H1 (cell line): ENCODE measurements around the gene DOK6. TPM values are rescaled to one million over a fixed set of nuclear protein-coding genes. Genes with fewer than 3 reads are reported as not detected.

Experiments
- CTCF ChIA-PET: fragments of 300-600 bp; sonication (Branson Sonifier 250); formaldehyde crosslinking; loops from one replicate; lab custom pipeline; 2021; ENCODE audit not compliant: partially characterized antibody; lab: Charles Lee
- POLR2A ChIA-PET: fragments of 300-600 bp; sonication (Branson Sonifier 250); formaldehyde crosslinking; loops from one replicate; lab custom pipeline; 2021; ENCODE audit warnings: inconsistent platforms; ENCODE audit not compliant: partially characterized antibody; lab: Charles Lee
- DNase-seq, 2 experiments: peaks; one replicate each; pipeline versions ENCODE4 v3.0.0 to v3.0.0-alpha.2; 2010 to 2022; ENCODE audit warnings: low spot score in 2 of 2, low read depth in 1 of 2, mixed read lengths in 1 of 2
- FAIRE-seq: peaks from 2 replicates; lab custom pipeline; 2011; peaks lifted over from hg19 to GRCh38; lab: Jason Lieb, UNC
- H2AFZ ChIP-seq: 2 replicates; pipeline ENCODE4 v1.8.1; 2012; ENCODE audit warnings: low read length, inconsistent platforms
- H2AK5ac ChIP-seq: 2 replicates; pipeline ENCODE4 v1.6.1; 2013; ENCODE audit warnings: low read depth, low read length
- H2BK120ac ChIP-seq: replicated peaks from 2 replicates; pipeline ENCODE3; 2013; ENCODE audit warnings: low read depth, low read length, inconsistent platforms
- H2BK12ac ChIP-seq: 2 replicates; pipeline ENCODE4 v1.6.1; 2013; ENCODE audit warnings: low read depth, low read length
- H2BK15ac ChIP-seq: 2 replicates; pipeline ENCODE4 v1.6.1; 2013; ENCODE audit warnings: low read length
- H2BK20ac ChIP-seq: 2 replicates; pipeline ENCODE4 v1.6.1; 2013; ENCODE audit warnings: low read length
- H2BK5ac ChIP-seq: 2 replicates; pipeline ENCODE4 v1.6.1; 2013; ENCODE audit warnings: low read depth, low read length
- H3K14ac ChIP-seq: 2 replicates; pipeline ENCODE4 v1.6.1; 2013; ENCODE audit warnings: inconsistent platforms; ENCODE audit not compliant: insufficient read length
- H3K18ac ChIP-seq: 2 replicates; pipeline ENCODE4 v1.6.1; 2013; ENCODE audit warnings: low read length; ENCODE audit errors: extremely low read depth
- H3K23ac ChIP-seq: 2 replicates; pipeline ENCODE4 v1.6.1; 2013; ENCODE audit warnings: inconsistent platforms; ENCODE audit not compliant: insufficient read length
- H3K23me2 ChIP-seq: 2 replicates; pipeline ENCODE4 v1.6.1; 2013; ENCODE audit warnings: low read depth, low read length
- H3K27ac ChIP-seq: 2 replicates; pipeline ENCODE4 v1.6.1; 2011; ENCODE audit warnings: low read depth, low read length, inconsistent platforms
- H3K27me3 ChIP-seq, 4 experiments: replicated peaks in 1 of 4; 1 replicate in 1 of 4; 2 replicates in 3 of 4; pipeline versions ENCODE4 v1.6.1 to v1.8.1; 2011 to 2013; ENCODE audit warnings: low read length in 3 of 4, mild to moderate bottlenecking in 3 of 4, inconsistent platforms in 2 of 4, mixed read lengths in 2 of 4, moderate library complexity in 1 of 4; ENCODE audit not compliant: control insufficient read depth in 3 of 4, insufficient read depth in 3 of 4; ENCODE audit errors: extremely low read depth in 1 of 4
- H3K36me3 ChIP-seq, 4 experiments: 2 replicates each; pipeline versions ENCODE4 v1.6.1 to v1.8.1; 2011 to 2013; ENCODE audit warnings: mild to moderate bottlenecking in 4 of 4, low read length in 3 of 4, moderate library complexity in 2 of 4, control low read depth in 1 of 4, inconsistent platforms in 1 of 4; ENCODE audit not compliant: insufficient read depth in 4 of 4, control insufficient read depth in 2 of 4
- H3K4ac ChIP-seq: replicated peaks from 2 replicates; pipeline ENCODE3; 2013; ENCODE audit warnings: low read length, low read depth, mixed read lengths, inconsistent platforms; ENCODE audit not compliant: insufficient read length
- H3K4me1 ChIP-seq, 4 experiments: replicated peaks in 1 of 4; 1 replicate in 1 of 4; 2 replicates in 3 of 4; pipeline versions ENCODE4 v1.6.1 to v1.8.1; 2011 to 2013; ENCODE audit warnings: low read length in 3 of 4, inconsistent platforms in 2 of 4, mixed read lengths in 1 of 4; ENCODE audit not compliant: insufficient read depth in 4 of 4, control insufficient read depth in 3 of 4
- H3K4me2 ChIP-seq, 2 experiments: 2 replicates each; pipeline versions ENCODE4 v1.6.1 to v1.8.1; 2011 to 2013; ENCODE audit warnings: low read depth in 2 of 2, low read length in 2 of 2, control low read depth in 1 of 2, inconsistent platforms in 1 of 2, mild to moderate bottlenecking in 1 of 2; ENCODE audit not compliant: insufficient read depth in 1 of 2
- H3K4me3 ChIP-seq, 4 experiments: fragments of 200-600, 300-600 bp in 1 of 4; sonication (generic), shearing (Covaris generic), sonication (Bioruptor Twin) in 1 of 4; 2 replicates each; pipeline versions ENCODE4 v1.5.1 to v1.8.1; 2011 to 2016; ENCODE audit warnings: low read length in 4 of 4, low read depth in 3 of 4, control low read depth in 2 of 4, inconsistent platforms in 2 of 4, mild to moderate bottlenecking in 2 of 4, mixed read lengths in 1 of 4, moderate library complexity in 1 of 4; ENCODE audit not compliant: insufficient read depth in 2 of 4; ENCODE audit errors: extremely low read depth in 1 of 4
- H3K56ac ChIP-seq: replicated peaks from 2 replicates; pipeline ENCODE3; 2013; ENCODE audit warnings: low read depth, mild to moderate bottlenecking, mixed read lengths, low read length, inconsistent platforms; ENCODE audit not compliant: insufficient read length
- H3K79me1 ChIP-seq: 2 replicates; pipeline ENCODE4 v1.6.1; 2013; ENCODE audit warnings: low read depth, low read length, control low read depth
- H3K79me2 ChIP-seq, 2 experiments: 2 replicates each; pipeline versions ENCODE4 v1.6.1 to v1.8.1; 2012 to 2013; ENCODE audit warnings: low read length in 2 of 2, mild to moderate bottlenecking in 2 of 2, inconsistent platforms in 1 of 2; ENCODE audit not compliant: insufficient read depth in 2 of 2, control insufficient read depth in 1 of 2
- H3K9ac ChIP-seq, 4 experiments: replicated peaks in 1 of 4; 1 replicate in 1 of 4; 2 replicates in 3 of 4; pipeline versions ENCODE4 v1.6.1 to v1.8.1; 2011 to 2013; ENCODE audit warnings: low read depth in 3 of 4, low read length in 3 of 4, control low read depth in 2 of 4, mild to moderate bottlenecking in 2 of 4, moderate library complexity in 2 of 4, inconsistent platforms in 1 of 4; ENCODE audit errors: extremely low read depth in 1 of 4
- H3K9me3 ChIP-seq, 2 experiments: 2 replicates each; pipeline versions ENCODE4 v1.6.1 to v1.8.1; 2012 to 2013; ENCODE audit warnings: mild to moderate bottlenecking in 2 of 2, moderate library complexity in 2 of 2, control low read depth in 1 of 2, inconsistent platforms in 1 of 2, low read depth in 1 of 2, low read length in 1 of 2, mixed read lengths in 1 of 2; ENCODE audit not compliant: insufficient read depth in 2 of 2
- H4K20me1 ChIP-seq, 2 experiments: replicated peaks in 1 of 2; 2 replicates each; pipeline versions ENCODE3 to v1.8.1; 2011 to 2013; ENCODE audit warnings: inconsistent platforms in 2 of 2, low read length in 2 of 2, mild to moderate bottlenecking in 1 of 2; ENCODE audit not compliant: insufficient read depth in 2 of 2, control insufficient read depth in 1 of 2
- H4K5ac ChIP-seq: 2 replicates; pipeline ENCODE4 v1.6.1; 2013; ENCODE audit warnings: low read length, low read depth, mixed read lengths, inconsistent platforms; ENCODE audit not compliant: insufficient read length
- H4K8ac ChIP-seq: 2 replicates; pipeline ENCODE4 v1.8.0; 2013; ENCODE audit warnings: mild to moderate bottlenecking, moderate library complexity, low read length, inconsistent platforms; ENCODE audit not compliant: insufficient read depth; ENCODE audit errors: extremely low read depth
- H4K91ac ChIP-seq: replicated peaks from 2 replicates; pipeline ENCODE3; 2013; ENCODE audit warnings: low read length, mixed read lengths, inconsistent platforms; ENCODE audit not compliant: insufficient read length
- ZNF274 ChIP-seq: IDR thresholded peaks from 2 replicates; pipeline ENCODE4 v1.7.0; 2012; ENCODE audit warnings: low read length, borderline replicate concordance; ENCODE audit errors: extremely low read depth
- WGBS, 2 experiments: shearing (Covaris generic) in 1 of 2; methylation state at CpG; one replicate each; pipeline versions ENCODE4 v1.1.6 to v1.1.7; 2013 to 2015; ENCODE audit warnings: low lambda C conversion rate in 2 of 2, mixed read lengths in 2 of 2, inconsistent platforms in 1 of 2, low coverage in 1 of 2, missing lambda C conversion rate in 1 of 2; ENCODE audit not compliant: insufficient replicate concordance in 2 of 2, insufficient coverage in 1 of 2, insufficient read length in 1 of 2; ENCODE audit errors: extremely low coverage in 1 of 2, missing lambda C conversion rate in 1 of 2; 5-methylcytosine and 5-hydroxymethylcytosine counted together
- polyA plus RNA-seq, 7 experiments: library from polyadenylated mRNA; depleted of rRNA in 3 of 7; stranded (reverse) in 5 of 7; unstranded in 2 of 7; fragments of >200 nt in 5 of 7; fragments of 200-250 nt in 2 of 7; gene quantifications; 1 replicate in 5 of 7; 2 replicates in 1 of 7; 4 replicates in 1 of 7; pipeline versions ENCODE4 v1.2.1 to v1.2.3, GENCODE V29; 2011 to 2013; ENCODE audit warnings: missing spikeins in 2 of 7, mixed read lengths in 2 of 7
- total RNA-seq: library from RNA; stranded (reverse); fragmentation: NEBNext Ultra II Directional; extraction: Animal tissue kit (Norgen Biotek cat#: 25700); gene quantifications from 2 replicates; pipeline ENCODE4 v1.2.1, GENCODE V29; 2021

The DOK6 gene
- total and polyA plus RNA-seq, 2 of the 8 experiments (the other 6 are each of a cell fraction or from before 2014, with no cell fraction given) = 0.33 to 0.50 TPM

DNA sequence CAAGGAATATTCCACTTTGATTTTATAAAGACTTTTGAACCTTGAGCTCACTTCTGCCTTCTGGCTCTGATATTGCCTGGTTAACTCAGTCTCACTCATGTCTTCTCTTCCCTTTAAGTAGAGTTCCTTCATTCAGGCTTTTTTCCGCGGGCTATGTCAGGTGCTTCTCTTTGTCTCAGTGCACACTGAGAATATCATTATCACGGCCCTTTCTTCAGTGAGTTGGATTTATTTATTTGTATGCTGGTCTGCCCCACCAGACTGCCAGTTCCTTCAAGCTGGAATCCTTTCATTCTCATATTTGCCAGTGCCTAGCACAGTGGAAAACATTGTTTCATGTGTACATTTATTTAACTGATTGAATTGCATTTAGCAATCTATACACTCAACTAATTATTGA, 136.5 kb downstream of the DOK6 start:
- DNase-seq = no peak

More for the DNA sequence above, 136.5 kb downstream of the DOK6 start:
- Histone ChIP-seq H4K5ac (no peak overlapping the region), H4K20me1 (no peaks in the 10 kb centered on the region), H3K27me3 (no peaks in the 10 kb centered on the region), H3K14ac (no peak overlapping the region), H3K4ac (no peak overlapping the region), H2BK5ac (no peak overlapping the region), H3K23me2 (no peaks in the 10 kb centered on the region)
- 86% methylated on average over 3 of the region's 3 CpGs; no CpG with 5 or more reads in 1 of the 2 experiments for WGBS, 2 experiments
- TF ChIP-seq ZNF274 = no peak
- TF ChIP-seq, all 59 proteins: peak for 0
- no peak overlapping the region for H3K18ac ChIP-seq
- ChIA-PET POLR2A (no interaction called here), CTCF (no interaction called here)
- no peak overlapping the region for H2BK120ac ChIP-seq
- H3K79me1 ChIP-seq = no peaks in the 10 kb centered on the region
- H2BK15ac ChIP-seq = no peak overlapping the region
- no peak overlapping the region for H2AK5ac ChIP-seq
- FAIRE-seq = no peak
- H3K23ac ChIP-seq = no peak overlapping the region
- no peak overlapping the region for H3K27ac ChIP-seq
- no peak overlapping the region for H3K4me2 ChIP-seq
- H3K9ac ChIP-seq = no peak overlapping the region
- no peak overlapping the region for H3K4me3 ChIP-seq
- no peak overlapping the region for H2BK20ac ChIP-seq
- no peaks in the 10 kb centered on the region for H3K9me3 ChIP-seq
- H2AFZ ChIP-seq = no peak overlapping the region
- H4K8ac ChIP-seq = no peak overlapping the region
- no peaks in the 10 kb centered on the region for H3K79me2 ChIP-seq
- H3K36me3 ChIP-seq = no peaks in the 10 kb centered on the region
- H2BK12ac ChIP-seq = no peak overlapping the region
- H4K91ac ChIP-seq = no peak overlapping the region
- no peak overlapping the region for H3K56ac ChIP-seq
- no peaks in the 10 kb centered on the region; a peak in 1 of 7 replicates for H3K4me1 ChIP-seq
